Spleen (tissue), 7 donors: ENCODE data around the gene NT5DC2.

ENCODE experiments used
- POLR2A ChIP-seq, 3 donors: fragments of 450-650 bp; IDR thresholded peaks; one replicate each; pipeline ENCODE4 v1.5.1; 2017; ENCODE audit warnings: antibody characterized with exemption in 3 of 3, mild to moderate bottlenecking in 1 of 3
- POLR2AphosphoS5 ChIP-seq, 3 donors: sonication (generic); formaldehyde crosslinking; IDR thresholded peaks; one replicate each; pipeline ENCODE4 v1.5.1; 2017; ENCODE audit warnings: antibody characterized with exemption in 3 of 3
- TF ChIP-seq, protein P1 (sequence below), 11 experiments: fragments of 200-600 bp in 7 of 11; fragments of 450-650 bp in 4 of 11; sonication (generic) in 4 of 11; IDR thresholded peaks in 8 of 11; conservative IDR thresholded peaks in 3 of 11; 1 replicate in 7 of 11; 2 replicates in 4 of 11; pipeline versions ENCODE4 v1.4.0 to v1.8.0; 2016 to 2021; ENCODE audit warnings: antibody characterized with exemption in 11 of 11, inconsistent platforms in 4 of 11, mild to moderate bottlenecking in 1 of 11
- donor health status: DM: no; HTN: no; CAD: no; lungs with moderate emphysema.
- donor health status: DM: no; HTN: no; CAD: no.
- donor health status: DM: no; HTN: no; CAD: no.

DNA sequence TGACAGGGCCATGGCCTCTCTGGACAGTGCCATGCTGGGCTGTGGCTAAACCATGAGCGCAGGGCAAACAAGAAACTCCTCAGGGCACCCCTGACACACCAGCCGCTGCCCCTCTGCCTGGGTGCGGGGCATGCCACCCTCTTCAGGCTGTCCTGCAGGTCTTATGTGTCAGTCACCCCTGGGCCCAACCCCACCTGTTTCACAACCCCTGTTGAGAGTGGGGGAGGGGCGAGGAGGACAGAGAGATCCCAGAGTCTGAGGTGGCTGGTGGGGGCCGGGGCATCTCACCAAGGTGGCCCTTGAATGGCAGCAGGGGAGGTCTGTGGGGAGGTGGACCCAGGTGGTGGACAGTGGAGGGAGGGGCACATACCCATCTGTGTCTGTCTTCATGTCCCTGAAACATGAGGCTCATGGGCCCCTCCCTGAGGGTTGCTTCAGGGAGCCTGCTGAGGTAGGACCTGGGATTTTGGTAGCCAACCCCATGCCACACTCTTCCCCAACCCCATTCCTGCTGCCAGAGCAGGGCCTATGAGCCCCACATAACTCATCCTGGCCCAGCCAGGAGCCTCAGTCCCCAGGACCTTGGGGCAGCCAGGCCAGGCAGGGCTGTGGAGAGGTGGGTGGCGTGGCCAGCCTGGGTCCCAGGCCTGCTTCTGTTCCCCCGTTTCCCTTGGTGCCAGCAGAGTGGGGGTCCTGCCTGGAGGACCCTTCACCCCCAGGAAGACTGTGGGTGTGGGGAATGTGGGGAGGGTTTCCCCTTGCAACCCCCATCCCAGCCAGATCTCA lies 40.2 kb downstream of the NT5DC2 start:
- TF ChIP-seq, protein P1, sequence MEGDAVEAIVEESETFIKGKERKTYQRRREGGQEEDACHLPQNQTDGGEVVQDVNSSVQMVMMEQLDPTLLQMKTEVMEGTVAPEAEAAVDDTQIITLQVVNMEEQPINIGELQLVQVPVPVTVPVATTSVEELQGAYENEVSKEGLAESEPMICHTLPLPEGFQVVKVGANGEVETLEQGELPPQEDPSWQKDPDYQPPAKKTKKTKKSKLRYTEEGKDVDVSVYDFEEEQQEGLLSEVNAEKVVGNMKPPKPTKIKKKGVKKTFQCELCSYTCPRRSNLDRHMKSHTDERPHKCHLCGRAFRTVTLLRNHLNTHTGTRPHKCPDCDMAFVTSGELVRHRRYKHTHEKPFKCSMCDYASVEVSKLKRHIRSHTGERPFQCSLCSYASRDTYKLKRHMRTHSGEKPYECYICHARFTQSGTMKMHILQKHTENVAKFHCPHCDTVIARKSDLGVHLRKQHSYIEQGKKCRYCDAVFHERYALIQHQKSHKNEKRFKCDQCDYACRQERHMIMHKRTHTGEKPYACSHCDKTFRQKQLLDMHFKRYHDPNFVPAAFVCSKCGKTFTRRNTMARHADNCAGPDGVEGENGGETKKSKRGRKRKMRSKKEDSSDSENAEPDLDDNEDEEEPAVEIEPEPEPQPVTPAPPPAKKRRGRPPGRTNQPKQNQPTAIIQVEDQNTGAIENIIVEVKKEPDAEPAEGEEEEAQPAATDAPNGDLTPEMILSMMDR (IDR thresholded peaks at IDR 0.05 in 8 of 11, conservative IDR thresholded peaks at IDR 0.05 in 3 of 11) = no peak
- TF ChIP-seq POLR2AphosphoS5 (IDR thresholded peaks at IDR 0.05) (no peak), POLR2A (IDR thresholded peaks at IDR 0.05) (no peak)
